Measurements from ENCODE around the gene ZNF555.

Gene ZNF555

DNA sequence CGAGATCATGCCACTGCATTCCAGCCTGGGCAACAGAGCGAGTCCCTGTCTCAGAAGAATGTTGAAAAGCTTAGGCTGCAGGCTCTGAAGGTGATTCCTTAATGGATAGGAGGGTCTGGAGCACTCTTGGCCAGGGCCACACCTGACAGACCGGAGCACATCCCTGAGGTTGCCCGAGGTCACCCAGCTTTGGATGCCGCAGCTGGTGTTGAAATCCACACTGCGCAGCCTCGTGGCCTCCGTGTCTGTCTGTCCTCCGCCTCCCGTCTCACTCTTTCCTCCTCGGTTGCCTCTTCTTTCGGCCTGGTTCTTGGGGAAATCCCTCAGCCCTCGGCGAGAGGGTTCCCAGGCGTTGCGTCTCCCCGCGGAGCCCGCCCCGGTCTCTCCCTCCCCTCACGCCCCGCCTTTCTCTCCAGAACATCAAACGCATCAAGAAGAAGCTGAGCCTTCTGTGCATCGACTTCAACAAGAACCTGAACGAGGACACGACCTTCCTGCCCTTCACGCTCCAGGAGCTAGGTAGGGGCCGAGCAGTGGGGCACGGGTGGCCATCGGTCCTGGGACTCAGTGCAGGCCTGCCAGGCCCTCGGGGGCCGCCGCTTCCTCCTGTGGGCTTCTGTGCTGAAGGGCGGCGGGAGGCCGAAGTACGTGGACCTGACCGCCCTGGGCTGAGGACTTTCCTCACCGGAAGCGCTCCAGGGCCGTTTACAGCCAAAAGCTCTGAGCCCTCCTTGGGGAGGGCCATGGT lies 41.8 kb upstream of the ZNF555 start:
- Histone ChIP-seq H3K4me1 (ENCODE audit: control insufficient read depth, insufficient read depth, low read length) (peaks cover 4% of the 10 kb centered on the region), H3K27me3 (replicated peaks; ENCODE audit: control insufficient read depth, insufficient read depth, low read length) (no peaks in the 10 kb centered on the region), H3K9ac (ENCODE audit: low read length) (no peak overlapping the region), H3K36me3 (ENCODE audit: control insufficient read depth, insufficient read depth, low read length, severe bottlenecking) (peaks cover 32% of the 10 kb centered on the region), H3K4me3 (ENCODE audit: low read length) (no peak overlapping the region), H3K9me3 (ENCODE audit: control insufficient read depth, low read length) (no peaks in the 10 kb centered on the region)
- DNase-seq (ENCODE audit: low read depth): no peak

DNA sequence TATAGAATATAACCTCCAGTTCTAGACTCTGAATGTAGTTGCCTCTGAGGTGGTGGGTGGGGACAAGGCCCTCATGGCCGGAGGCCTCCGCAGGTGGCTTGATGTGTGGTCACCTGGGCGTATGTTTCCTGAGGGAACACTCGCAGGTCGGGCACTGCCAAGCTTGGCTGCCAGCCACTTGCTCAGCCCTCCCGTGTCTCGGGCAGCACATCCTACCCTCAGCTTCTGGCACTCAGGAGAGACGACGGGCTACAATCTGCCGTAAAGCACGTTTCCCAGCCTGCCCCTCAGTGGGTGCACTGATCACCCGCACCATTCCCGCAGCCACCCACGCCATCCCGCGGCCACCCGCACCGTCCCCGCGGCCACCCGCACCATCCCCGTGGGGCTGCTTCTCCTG lies 40.8 kb upstream of the ZNF555 start:
- no peak overlapping the region for H3K9ac ChIP-seq (ENCODE audit: low read length)
- H3K4me1 ChIP-seq (ENCODE audit: control insufficient read depth, insufficient read depth, low read length): peaks cover 4% of the 10 kb centered on the region
- no peak for DNase-seq (ENCODE audit: low read depth)
- H3K4me3 ChIP-seq (ENCODE audit: low read length): no peak overlapping the region
- peaks cover 30% of the 10 kb centered on the region for H3K36me3 ChIP-seq (ENCODE audit: control insufficient read depth, insufficient read depth, low read length, severe bottlenecking)
- no peaks in the 10 kb centered on the region for H3K9me3 ChIP-seq (ENCODE audit: control insufficient read depth, low read length)
- no peaks in the 10 kb centered on the region for H3K27me3 ChIP-seq (replicated peaks; ENCODE audit: control insufficient read depth, insufficient read depth, low read length)

DNA sequence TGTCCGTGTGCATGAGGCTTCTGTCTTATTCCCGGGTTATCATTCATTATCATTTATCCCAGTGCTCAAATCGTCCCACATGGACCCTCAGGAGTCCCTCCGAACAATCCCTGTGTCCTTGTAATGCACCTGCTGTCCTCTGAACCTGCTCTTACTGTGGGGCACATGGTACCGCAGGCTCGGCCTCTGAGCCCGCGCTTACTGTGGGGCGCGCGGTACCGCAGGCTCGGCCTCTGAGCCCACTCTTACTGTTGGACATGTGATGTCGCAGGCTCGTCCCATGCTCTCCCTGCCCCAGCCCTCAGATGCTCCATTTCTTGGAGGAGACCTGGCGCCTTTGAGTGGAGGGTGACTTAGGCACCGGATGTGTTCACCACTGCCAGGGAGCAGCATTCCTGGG lies 38.4 kb upstream of the ZNF555 start:
- no peaks in the 10 kb centered on the region for H3K27me3 ChIP-seq (replicated peaks; ENCODE audit: control insufficient read depth, insufficient read depth, low read length)
- H3K9me3 ChIP-seq (ENCODE audit: control insufficient read depth, low read length): no peaks in the 10 kb centered on the region
- DNase-seq (ENCODE audit: low read depth): no peak
- peaks cover 4% of the 10 kb centered on the region for H3K4me1 ChIP-seq (ENCODE audit: control insufficient read depth, insufficient read depth, low read length)
- H3K36me3 ChIP-seq (ENCODE audit: control insufficient read depth, insufficient read depth, low read length, severe bottlenecking): peaks cover 24% of the 10 kb centered on the region
- no peak overlapping the region for H3K4me3 ChIP-seq (ENCODE audit: low read length)
- H3K9ac ChIP-seq (ENCODE audit: low read length): no peak overlapping the region

GRCh38 chr19:2803486-2804155 lies 37.7 kb upstream of the ZNF555 start:
- Histone ChIP-seq H3K4me3 (ENCODE audit: low read length) (no peak overlapping the region), H3K9me3 (ENCODE audit: control insufficient read depth, low read length) (no peaks in the 10 kb centered on the region), H3K4me1 (ENCODE audit: control insufficient read depth, insufficient read depth, low read length) (peaks cover under 1% of the 10 kb centered on the region), H3K9ac (ENCODE audit: low read length) (no peak overlapping the region), H3K36me3 (ENCODE audit: control insufficient read depth, insufficient read depth, low read length, severe bottlenecking) (peaks cover 27% of the 10 kb centered on the region), H3K27me3 (replicated peaks; ENCODE audit: control insufficient read depth, insufficient read depth, low read length) (no peaks in the 10 kb centered on the region)
- DNase-seq (ENCODE audit: low read depth): no peak

DNA sequence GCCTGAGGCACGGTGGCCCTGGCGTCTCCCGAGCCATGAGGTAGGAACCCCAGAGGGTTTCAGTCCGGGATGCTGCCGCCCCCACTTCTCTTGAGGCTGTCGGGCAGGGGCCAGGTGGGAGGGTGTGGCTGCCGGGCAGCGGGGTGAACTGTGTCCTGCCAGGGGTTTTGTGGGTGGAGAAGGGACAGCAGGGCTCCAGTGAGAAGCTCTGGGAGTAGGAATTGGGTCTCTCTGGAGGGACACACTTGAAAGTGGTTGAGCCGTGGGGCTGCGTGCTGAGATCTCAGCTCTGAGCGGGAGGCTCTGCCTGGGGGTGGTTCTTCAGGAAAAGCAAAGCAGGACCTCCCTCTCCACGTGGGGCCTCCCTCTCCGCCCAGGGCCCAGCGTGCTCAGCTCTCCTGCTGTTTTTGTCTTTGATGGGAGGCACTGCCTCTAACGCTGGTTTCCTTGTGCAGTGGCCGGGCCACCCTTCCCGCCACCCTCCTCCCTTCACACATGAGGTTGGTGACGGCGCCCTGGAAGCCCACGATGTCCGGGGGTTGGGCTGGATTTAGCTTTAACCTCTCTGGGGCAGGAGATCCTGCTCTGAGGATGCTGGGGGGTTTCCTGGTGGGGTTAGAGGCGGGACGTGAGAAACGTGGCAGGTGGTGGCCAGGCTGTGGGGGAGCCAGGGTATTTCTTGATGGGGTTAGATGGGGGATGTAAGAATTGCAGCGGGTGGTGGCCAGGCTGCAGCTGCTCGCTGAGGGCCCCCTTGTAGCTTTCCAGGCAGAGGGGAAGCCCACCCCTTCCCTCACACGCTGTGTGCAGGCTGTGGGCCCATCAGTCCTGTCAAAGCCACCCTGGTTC lies 36.9 kb upstream of the ZNF555 start:
- H3K36me3 ChIP-seq (ENCODE audit: control insufficient read depth, insufficient read depth, low read length, severe bottlenecking): peaks cover 34% of the 10 kb centered on the region
- DNase-seq (ENCODE audit: low read depth): no peak
- H3K4me1 ChIP-seq (ENCODE audit: control insufficient read depth, insufficient read depth, low read length): no peaks in the 10 kb centered on the region
- H3K9me3 ChIP-seq (ENCODE audit: control insufficient read depth, low read length): no peaks in the 10 kb centered on the region
- no peaks in the 10 kb centered on the region for H3K27me3 ChIP-seq (replicated peaks; ENCODE audit: control insufficient read depth, insufficient read depth, low read length)
- no peak overlapping the region for H3K4me3 ChIP-seq (ENCODE audit: low read length)
- H3K9ac ChIP-seq (ENCODE audit: low read length): no peak overlapping the region

- Histone ChIP-seq H3K4me1 (ENCODE audit: control insufficient read depth, insufficient read depth, low read length) (no peaks in the 10 kb centered on the region), H3K9ac (ENCODE audit: low read length) (no peak overlapping the region), H3K36me3 (ENCODE audit: control insufficient read depth, insufficient read depth, low read length, severe bottlenecking) (peaks cover 39% of the 10 kb centered on the region), H3K27me3 (replicated peaks; ENCODE audit: control insufficient read depth, insufficient read depth, low read length) (no peaks in the 10 kb centered on the region), H3K9me3 (ENCODE audit: control insufficient read depth, low read length) (no peaks in the 10 kb centered on the region), H3K4me3 (ENCODE audit: low read length) (no peak overlapping the region)
- DNase-seq (ENCODE audit: low read depth): no peak
Measured at GRCh38 chr19:2805261-2805900, 35.9 kb upstream of the ZNF555 start.

DNA sequence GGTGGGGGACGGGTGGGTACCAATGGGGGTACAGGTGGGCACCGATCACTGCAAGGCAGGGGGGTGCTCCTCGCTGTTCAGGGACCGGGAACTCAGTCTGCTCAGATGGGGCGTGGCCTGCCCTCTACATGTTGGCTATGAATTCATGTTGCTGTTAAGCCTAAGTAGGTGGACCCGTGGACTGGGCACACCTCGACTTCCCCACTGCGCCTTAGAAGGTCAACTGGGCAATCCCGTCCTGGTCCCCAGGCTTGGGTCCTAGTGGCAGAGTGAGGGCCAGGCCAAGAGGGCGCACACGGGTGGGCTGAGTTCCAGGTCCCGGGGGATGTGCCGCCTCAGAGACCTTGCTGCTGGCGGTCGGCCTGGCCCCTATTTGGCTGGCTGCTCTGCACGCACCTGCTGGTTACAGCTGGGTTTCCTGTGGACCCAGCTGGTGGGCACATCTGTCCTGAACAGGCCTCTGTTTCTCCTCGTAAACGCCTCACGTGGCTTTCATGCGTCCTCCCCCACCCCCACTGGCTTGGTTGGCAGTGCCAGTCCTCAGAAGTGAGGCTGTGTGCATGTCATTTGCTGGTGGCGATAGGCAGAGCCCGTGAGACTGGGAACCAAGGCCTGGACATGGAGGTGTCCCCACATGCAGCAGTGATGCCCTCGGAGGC lies 35.2 kb upstream of the ZNF555 start:
- no peak overlapping the region for H3K9ac ChIP-seq (ENCODE audit: low read length)
- no peak overlapping the region for H3K4me3 ChIP-seq (ENCODE audit: low read length)
- no peaks in the 10 kb centered on the region for H3K27me3 ChIP-seq (replicated peaks; ENCODE audit: control insufficient read depth, insufficient read depth, low read length)
- no peaks in the 10 kb centered on the region for H3K4me1 ChIP-seq (ENCODE audit: control insufficient read depth, insufficient read depth, low read length)
- DNase-seq (ENCODE audit: low read depth): no peak
- peaks cover 40% of the 10 kb centered on the region for H3K36me3 ChIP-seq (ENCODE audit: control insufficient read depth, insufficient read depth, low read length, severe bottlenecking)
- no peaks in the 10 kb centered on the region for H3K9me3 ChIP-seq (ENCODE audit: control insufficient read depth, low read length)

- DNase-seq (ENCODE audit: low read depth): no peak
- no peaks in the 10 kb centered on the region for H3K9me3 ChIP-seq (ENCODE audit: control insufficient read depth, low read length)
- H3K36me3 ChIP-seq (ENCODE audit: control insufficient read depth, insufficient read depth, low read length, severe bottlenecking): peaks cover 37% of the 10 kb centered on the region
- H3K4me3 ChIP-seq (ENCODE audit: low read length): no peak overlapping the region
- H3K9ac ChIP-seq (ENCODE audit: low read length): no peak overlapping the region
- no peaks in the 10 kb centered on the region for H3K27me3 ChIP-seq (replicated peaks; ENCODE audit: control insufficient read depth, insufficient read depth, low read length)
- H3K4me1 ChIP-seq (ENCODE audit: control insufficient read depth, insufficient read depth, low read length): no peaks in the 10 kb centered on the region
Measured at GRCh38 chr19:2806736-2807378, 34.4 kb upstream of the ZNF555 start.

GRCh38 chr19:2807379-2808128 lies 33.7 kb upstream of the ZNF555 start:
- H3K4me1 ChIP-seq (ENCODE audit: control insufficient read depth, insufficient read depth, low read length): no peaks in the 10 kb centered on the region
- H3K9me3 ChIP-seq (ENCODE audit: control insufficient read depth, low read length): no peaks in the 10 kb centered on the region
- no peaks in the 10 kb centered on the region for H3K27me3 ChIP-seq (replicated peaks; ENCODE audit: control insufficient read depth, insufficient read depth, low read length)
- peaks cover 37% of the 10 kb centered on the region for H3K36me3 ChIP-seq (ENCODE audit: control insufficient read depth, insufficient read depth, low read length, severe bottlenecking)
- no peak overlapping the region for H3K4me3 ChIP-seq (ENCODE audit: low read length)
- DNase-seq (ENCODE audit: low read depth): no peak
- H3K9ac ChIP-seq (ENCODE audit: low read length): no peak overlapping the region
